GM19397 (cell line): ENCODE results near the gene NSL1.
"Not testable (repeated sequence)": the region's sequence is repeated elsewhere in the genome, so short reads cannot be mapped to it uniquely, and the experiment has no call there.

Source experiments
- ATAC-seq: cut with Tn5 transposase; IDR thresholded peaks from one replicate; pipeline ENCODE4 v1.9.1; 2021; ENCODE audit warnings: mild to moderate bottlenecking, moderate library complexity; ENCODE audit not compliant: unreplicated experiment

Gene NSL1

DNA sequence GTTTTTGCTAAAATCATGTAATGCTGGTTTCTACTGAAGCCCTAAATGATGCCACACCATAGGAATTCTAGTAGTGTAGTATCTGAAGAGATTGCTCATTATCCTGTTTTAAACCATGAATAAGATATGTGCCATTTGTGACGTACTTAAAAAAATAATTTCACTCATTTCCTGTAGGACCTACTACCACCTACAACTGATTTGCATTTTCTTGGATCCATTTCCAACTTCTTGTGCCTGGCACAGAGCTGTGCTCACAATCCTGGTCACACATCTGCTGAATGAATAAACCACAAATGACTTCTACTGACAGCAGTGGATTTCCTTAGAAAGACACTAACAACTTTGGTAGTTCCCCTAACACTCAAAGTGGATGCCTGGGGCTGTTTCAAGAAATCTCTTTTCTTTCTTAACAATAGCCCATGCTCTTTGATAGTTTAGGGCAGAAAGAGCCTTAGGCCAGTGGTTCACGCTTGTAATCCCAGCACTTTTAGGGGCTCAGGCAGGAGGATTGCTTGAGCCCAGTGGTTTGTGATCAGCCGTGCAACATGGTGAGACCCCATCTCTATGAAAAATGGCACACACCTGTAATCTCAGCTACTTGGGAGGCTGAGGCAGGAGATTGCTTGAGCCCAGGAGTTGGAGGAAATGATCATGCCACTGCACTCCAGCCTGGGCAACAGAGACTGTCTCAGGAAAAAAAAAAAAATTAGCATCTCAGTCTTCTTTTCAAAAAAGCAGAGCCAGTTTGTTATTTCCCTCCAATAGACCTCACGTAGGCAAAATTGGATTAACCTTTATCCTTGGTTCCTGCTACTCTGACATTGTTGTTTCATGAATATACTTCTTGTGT, 78.9 kb downstream of the NSL1 start:
- ATAC-seq, result no peak

DNA sequence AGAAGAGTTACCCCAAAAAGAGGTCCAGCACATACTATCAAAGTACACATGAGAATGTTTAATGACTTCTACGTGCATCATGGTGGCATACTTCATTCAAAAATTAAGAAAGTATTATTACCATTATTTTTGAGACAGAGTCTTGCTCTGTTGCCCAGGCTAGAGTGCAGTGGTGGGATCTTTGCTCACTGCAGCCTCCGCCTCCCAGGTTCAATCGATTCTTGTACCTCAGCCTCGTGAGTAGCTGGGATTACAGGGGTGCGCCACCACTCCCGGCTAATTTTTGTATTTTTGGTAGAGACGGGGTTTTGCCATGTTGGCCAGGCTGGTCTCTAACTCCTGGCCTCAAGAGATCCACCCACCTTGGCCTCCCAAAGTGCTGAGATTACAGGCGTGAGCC, 79.6 kb downstream of the NSL1 start:
- ATAC-seq, result not testable (repeated sequence)

DNA sequence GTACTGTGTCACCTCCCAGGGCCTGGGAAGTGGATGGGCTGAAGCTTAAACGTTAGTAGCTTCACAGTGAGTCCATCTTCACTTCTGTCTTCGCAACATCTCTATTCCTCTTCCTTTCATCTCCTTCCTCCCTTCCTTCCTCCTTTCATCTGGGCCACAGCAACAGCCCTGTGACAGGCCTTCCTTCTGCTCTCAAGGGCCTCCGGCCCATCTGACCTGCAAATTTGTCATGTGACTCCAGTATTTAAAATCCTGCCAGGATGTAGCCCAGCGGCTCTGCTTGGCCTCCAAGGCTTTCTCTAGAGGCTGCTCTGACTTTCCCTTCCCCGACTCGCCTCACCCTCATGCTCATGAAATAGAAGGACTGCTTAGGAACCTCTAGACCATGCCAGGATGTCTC, 81.0 kb downstream of the NSL1 start:
- no peak for ATAC-seq

DNA sequence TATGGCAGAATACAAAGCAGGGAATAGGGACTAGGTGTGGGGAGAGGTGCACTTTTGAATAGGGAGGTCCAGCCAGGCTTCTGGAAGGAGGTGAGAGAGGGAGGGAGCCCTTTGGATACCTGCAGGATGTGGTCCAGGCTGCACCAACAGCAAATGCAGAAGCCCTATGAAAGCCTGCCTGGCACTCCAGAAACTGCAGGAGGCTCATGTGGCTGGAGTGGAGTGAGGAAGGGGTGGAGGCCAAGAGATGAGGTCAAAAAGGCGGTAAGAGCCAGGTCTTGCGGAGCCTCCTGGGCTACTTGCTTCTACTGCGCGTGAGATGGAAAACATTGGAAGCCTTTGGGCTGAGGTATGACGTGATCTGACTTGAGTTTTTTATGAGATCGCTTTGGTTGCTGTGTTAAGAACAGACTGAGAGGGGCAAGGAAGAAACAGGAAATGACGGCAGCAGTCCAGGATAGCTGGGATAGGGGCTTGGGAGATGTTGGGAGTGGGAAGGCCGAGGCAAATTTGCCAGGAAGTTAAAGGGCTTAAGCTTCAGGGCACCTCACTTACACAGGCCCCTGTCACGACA, 87.5 kb downstream of the NSL1 start:
- no peak for ATAC-seq

DNA sequence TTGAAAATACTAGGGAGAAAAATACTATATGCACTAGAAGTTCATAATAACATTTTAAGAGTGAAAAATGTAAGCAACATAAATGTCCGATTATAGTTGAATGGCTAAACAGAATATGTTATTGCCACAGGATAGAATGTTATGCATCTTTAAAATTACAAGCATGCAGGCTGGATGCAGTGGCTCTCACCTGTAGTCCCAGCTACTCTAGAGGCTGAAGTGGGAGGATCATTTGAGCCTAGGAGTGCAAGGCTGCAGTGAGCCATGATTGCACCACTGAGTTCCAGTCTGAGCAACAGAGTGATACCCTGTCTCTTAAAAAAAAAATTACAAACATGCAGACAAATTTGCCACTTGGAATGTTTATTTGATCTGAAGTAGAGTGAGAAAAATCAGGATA, 88.9 kb downstream of the NSL1 start:
- ATAC-seq, result no peak

DNA sequence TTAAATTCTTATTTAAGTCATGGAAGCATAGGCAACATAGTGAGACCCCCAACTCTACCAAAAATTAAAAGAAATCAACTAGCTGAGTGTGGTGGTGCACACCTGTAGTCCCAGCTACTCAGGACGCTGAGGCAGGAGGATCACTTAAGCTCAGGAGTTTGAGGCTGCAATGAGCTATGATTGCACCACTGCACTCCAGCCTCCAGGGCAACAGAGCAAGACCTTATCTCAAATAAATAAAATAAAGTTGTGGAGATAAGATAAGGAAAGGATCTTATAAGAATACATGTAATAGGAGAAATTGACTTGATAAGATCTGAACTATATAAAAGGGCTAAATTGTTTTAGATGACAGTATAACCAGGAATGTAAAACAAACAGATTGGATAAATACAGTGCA, 89.7 kb downstream of the NSL1 start:
- no peak for ATAC-seq

DNA sequence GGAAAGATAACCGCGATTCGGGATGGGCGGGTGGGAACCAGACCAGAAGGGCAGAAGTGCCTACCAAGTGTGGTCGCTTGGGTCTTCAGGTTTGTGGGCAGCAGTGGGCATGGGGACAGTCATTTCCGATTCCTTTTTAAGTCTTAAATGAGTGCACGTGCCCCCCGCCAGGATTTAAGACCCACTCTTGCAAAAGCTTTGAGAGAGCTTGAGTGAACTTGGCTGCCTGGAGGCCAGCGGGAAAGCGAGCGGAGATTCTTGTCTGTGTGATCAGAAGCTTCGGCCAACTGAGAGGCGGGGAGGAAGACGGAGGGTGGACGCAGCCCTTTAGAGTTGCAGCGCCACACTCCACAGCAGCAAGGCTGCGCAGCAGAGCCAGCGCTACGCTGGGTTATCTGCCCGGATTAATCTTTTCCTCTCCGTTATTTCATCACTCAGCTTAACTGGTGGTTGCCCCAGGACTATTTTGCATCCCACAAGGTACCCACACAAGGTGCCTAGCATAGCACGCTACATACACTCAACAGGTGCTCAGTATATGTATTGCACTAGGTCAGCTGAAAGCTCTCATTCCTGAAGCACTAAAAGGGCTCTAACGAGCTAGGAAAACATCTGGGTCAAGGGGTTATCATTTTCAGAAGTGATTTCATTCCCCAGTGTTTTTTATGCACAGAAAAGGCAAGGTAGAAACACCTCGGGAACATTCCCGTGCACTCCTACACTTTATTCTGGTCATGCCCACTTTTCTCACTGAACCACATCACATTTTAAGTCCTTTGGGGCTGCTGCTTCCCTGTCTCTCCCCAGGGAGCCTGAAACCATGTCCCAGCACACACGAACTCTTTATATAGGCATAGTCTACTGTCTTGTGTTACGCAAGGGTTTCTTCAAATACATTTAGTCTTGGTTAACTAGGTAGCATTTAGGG, 90.4 kb downstream of the NSL1 start:
- ATAC-seq, result peak; percentile 34

DNA sequence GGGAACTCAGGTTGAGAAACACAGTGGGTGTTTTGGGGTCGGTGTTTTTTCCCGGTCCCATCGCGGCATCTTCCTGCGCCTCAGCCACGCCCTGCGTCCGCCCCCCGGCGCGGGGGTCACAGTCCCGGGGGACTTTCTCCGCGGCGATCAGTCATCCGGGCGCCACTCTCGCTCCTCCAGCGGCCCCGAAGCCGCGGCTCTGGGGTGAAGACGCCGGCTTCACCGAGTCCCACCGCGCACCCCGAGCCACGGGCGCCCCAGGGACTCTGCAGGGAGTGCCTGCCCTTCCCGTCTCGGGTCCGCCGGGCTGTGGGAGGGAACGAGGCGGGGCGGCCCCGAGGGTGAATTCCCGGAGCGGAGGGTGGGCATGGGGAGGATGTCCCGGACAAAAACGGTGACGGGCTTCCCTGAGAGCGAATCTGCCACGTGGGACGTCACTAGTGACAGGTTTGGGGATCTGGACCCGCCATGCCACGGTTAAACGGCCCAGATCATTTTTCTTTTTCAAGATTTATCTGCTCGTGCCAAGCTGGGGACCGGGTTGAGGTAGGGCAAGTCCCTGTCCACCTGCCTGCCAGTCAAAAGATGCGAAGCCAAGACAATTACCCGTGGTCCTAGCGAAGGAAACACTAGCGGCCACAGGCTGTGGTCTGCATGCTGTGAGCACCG, 91.2 kb downstream of the NSL1 start:
- peak; percentile 25 for ATAC-seq

DNA sequence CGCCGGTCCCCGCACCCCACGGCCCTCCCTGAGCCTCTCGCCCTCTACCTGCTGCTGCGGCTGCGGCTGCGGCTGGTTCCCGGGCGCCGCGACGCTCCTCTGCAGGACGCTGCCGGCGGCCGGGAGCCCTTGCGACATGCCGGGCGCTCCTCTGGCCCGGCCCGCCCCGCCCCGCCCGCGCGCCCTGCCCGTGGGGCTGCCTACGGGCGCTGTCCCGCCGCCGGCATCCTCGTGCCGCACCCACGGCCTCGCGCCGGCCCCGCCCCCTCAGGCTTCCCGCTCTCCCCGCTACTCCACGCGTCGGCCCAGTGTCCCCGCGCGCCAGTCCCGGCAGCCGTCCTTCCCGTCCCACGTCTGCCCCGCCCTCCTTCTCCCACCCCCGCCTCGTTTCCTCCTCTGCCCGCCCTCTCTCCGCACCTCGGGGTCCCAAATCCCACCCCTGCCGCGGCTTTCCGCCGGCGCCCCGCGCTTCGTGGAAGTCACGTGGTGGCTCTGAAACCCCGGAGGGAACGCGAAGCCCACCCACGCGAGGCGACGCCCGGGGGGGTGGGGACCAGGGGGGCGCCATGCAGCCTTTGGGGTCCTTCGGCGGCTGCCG, 91.9 kb downstream of the NSL1 start, which contains the start of gene BATF3:
Gene BATF3 (minus strand): TSS at position 216 of the 598 bp plus-strand sequence. CDS start 78 bp downstream, at position 138.
- ATAC-seq, result peak; percentile 22

DNA sequence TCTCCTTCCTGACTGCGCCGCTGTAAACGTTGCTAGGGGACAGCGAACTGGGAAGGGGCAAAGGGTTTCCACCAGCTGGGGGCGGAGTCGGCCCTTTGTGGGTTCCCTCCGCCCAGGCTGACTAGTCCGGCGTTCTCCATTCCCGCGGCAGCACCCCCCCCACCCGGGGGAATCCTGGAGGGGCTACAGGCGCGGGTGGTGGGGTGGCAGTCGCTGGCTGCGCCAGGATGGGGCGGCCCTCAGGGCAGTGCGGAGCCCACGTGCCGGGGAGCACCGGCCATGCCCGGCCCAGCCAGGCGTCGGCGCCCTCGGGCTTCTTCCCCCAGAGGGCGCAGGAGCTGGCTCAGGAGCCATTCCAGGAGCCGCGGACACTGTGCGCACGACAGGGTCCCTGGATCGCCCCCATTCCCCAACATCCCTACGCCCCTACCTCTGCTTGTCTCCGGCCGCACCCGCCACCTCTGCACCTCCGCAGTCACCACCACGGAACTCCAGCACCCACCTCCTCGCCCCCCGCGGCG, 92.4 kb downstream of the NSL1 start:
- peak; percentile 50 for ATAC-seq

DNA sequence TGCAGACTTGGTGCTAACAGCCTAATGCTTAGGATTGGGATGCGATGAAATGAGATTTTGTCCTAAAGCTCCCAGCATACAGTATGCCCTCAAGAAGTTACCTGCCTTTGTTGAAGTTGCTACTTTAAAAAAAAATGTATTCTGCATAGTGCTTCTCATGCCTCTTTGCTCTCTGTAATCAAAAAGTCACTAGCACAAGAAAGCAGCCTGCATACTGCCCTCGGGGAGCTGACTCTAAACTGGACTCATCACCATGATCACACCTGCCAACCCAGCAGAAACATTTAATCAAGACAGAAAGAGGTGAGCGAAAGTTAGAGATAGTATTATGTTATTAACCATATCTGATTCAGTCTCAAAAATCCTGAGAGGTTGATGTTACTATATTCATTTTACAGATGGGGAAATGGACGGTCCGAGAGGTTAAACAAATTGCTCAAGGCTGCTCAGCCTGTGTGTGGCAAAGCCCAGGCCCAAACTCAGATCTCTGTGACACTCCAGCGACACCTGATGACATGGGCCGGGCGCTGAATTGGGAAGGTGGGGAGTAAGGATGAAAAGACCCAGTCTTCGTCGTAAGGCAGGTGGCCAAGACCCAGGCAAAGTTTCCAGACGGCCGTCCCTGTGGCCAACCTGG, 93.0 kb downstream of the NSL1 start:
- no peak for ATAC-seq

DNA sequence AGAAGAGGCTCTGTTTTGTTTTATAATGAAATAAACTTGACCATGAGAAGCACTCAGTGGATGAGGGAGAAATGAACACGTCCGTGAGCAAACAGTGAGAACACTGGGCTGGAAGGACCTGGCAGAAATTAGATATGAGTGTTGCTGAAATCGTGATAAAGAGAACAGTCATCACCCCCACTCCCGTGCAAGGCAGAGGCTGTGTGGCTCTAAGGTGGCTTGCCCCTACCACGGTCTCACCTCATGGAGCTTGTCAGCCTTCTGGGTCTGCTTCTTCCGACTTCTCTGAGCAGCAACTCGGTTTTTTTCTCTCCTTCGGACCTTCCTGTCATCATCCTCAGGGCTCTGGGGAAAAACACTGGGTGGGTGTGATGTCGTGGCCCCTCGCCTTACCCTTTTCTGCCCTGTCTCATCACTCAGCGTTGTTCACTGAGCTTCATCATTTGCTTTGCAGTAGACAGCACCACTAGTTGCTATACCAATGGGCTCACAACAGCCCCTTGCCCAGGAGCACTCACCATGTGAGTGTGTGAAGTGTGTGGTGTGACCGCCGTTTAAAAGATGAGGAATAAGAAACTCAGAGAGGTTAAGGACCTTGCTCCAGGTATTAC, 94.8 kb downstream of the NSL1 start:
- no peak for ATAC-seq

DNA sequence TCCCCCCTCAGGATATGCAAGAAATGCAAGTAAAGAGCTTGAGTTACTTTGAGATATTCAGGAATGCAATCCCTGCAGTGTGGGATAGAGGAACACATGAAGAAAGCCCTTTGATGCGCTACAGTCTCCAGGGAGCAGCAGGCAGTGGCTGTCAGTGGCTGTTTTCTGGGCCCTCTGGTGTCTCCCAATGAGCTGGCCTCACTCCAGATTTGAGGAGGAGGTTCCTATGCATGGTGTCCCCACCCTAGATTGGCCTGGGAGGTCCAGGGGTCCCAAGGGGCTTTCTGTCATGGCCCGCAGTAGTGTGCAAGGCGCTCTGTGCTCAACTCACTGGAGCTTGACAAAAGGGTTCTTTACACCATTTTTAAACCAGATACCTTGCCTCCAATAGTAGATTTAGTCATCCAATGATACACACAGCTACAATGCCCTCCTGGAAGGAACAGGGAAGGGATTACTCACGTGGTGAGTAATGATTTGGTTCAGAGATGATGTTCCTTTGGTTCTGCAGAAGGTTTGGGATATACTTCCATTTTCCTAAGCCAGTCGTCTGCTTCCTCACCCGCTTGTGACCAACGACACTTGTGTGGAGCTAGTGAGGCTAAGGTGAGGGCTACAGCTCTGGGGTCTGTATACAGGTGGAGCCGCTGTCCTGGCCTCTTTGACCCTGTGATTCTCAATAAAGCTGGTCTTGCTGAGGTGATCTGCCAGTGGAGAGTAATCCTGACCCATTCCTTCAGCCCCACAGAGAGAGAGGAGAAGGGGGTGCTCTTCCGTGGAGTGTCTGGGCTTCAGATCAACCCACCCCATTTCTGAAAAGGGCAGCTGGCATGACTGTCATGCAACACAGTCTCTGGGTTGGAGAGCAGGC, 98.6 kb downstream of the NSL1 start:
- no peak for ATAC-seq

DNA sequence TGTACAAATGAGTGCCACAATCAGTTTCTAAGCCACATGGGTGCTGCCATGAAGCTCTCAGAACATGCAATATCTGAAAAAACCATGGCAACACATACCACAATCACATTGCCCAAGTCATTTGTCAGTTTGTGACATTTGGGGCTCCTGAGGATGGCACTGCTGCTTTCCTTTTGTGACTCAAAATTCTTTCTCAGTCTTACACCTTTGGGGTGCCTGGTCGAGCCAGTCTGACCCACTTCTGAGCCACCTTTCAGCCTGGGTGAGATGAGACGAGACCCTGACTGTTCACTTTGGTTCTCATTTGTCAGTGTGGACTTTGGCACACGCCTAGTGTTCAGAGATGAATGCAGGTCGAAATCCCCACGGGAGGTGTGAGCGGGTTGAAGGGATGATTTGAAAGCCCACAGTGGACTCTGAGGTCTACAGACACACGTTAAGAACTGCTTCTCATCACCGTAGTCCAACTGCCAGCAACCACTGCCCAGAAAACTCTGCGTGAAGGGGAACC, 100.0 kb downstream of the NSL1 start:
- ATAC-seq, result peak; percentile 49

DNA sequence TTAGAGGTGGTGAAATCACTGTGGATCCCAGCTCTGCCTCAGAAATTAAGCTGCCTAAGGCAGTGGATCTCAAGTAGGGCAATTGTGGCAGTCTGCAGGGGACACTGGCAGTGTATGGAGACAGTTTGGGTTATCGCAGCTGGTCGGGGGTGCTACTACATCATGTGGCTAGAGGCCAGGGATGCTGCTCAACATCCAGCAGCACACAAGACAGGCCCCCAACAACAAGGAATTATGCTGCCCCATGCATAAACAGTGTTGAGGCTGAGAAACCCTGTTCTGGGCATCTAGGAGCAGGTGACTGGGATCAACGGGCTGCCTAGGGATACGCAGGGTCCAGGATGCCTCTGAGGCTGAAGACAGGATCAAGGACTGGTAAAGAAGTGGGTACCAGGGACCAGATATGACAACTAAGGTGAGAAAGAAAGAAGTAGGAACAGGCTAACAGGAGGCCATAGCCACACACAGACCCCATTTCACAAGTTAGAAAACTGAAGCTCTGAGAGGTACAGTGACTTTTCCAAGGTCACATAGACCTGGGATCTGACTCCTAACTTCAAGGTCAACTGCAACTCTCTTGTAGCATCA, 100.7 kb downstream of the NSL1 start:
- ATAC-seq, result no peak

DNA sequence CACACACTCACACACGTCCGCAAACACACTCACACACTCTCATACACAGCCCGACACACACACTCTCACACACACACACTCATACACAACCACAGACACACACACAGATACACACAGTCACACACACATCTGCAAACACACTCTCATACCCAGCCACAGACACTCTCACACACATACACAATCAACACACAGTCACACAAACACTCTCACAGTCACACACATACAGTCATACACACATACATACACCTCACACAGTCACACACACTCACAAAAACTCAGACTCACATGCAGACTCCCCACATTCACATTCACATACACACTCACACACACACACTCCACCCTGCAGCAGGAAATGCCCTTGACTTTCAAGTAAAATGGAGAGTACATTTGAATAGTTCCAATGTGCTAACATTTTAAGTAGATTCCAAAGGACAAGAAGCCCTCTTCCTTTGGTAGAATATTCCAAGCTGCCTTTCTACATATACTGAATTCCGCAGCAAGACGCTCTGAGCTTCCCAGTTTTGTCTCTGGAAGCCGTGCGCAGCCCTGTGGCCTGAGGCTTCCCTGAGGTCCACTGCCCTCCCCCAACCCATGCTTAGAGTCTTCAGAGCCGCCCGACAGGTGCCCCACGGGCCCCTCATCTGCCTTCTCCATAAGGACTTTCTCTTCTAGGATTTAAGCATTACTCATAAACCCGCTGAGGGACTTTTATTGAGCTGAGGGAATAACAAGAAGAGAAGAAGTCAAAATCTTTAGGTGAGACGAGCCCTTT, 101.6 kb downstream of the NSL1 start:
- no peak for ATAC-seq

DNA sequence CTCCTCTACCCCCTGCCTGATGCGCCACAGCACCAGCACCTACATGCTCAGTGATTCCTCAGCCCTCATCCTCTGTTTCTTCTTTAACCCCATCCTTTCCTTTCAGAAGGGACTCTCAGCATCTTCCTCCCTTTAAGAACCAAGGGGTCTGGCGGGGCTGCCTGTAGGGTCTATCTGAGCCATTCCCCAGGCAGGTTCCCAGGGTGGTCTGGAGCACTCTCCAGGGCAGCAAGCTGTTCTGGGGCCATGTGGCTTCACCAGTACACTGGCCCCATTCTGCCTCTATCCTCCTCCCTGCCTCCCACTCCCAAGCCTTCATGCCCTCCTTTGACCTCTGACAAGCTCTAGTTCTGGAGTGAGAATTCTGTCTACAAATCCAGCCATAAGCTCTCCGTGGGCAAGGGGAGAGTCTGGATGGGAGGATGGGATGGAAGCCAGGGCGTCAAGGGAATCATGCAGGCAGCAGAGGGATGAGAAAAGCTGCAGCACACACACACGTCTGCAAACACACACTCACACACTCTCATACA, 102.3 kb downstream of the NSL1 start:
- ATAC-seq, result no peak
